Body of pancreas (tissue), 4 donors: ENCODE data around the gene DLD.

Experiments used
- POLR2A ChIP-seq, 3 donors: fragments of 450-650 bp; IDR thresholded peaks; one replicate each; pipeline ENCODE4 v1.6.1; 2016; ENCODE audit warnings: antibody characterized with exemption in 3 of 3, mild to moderate bottlenecking in 2 of 3
- TF ChIP-seq, protein P1 (sequence below), 7 experiments: fragments of 450-650 bp in 4 of 7; fragments of 200-600 bp in 3 of 7; sonication (generic) in 3 of 7; IDR thresholded peaks; one replicate each; pipeline ENCODE4 v1.5.1; 2016 to 2019; ENCODE audit warnings: antibody characterized with exemption in 7 of 7

GRCh38 chr7:107889992-107890391 is 991 bp upstream of the DLD start:
- TF ChIP-seq, protein P1, sequence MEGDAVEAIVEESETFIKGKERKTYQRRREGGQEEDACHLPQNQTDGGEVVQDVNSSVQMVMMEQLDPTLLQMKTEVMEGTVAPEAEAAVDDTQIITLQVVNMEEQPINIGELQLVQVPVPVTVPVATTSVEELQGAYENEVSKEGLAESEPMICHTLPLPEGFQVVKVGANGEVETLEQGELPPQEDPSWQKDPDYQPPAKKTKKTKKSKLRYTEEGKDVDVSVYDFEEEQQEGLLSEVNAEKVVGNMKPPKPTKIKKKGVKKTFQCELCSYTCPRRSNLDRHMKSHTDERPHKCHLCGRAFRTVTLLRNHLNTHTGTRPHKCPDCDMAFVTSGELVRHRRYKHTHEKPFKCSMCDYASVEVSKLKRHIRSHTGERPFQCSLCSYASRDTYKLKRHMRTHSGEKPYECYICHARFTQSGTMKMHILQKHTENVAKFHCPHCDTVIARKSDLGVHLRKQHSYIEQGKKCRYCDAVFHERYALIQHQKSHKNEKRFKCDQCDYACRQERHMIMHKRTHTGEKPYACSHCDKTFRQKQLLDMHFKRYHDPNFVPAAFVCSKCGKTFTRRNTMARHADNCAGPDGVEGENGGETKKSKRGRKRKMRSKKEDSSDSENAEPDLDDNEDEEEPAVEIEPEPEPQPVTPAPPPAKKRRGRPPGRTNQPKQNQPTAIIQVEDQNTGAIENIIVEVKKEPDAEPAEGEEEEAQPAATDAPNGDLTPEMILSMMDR (IDR thresholded peaks at IDR 0.05), result no peak
- no peak for TF ChIP-seq POLR2A (IDR thresholded peaks at IDR 0.05)
